K562 (cell line): ENCODE data around the gene METTL25B. TPM values are rescaled to one million over a fixed set of nuclear protein-coding genes. Genes with fewer than 3 reads are reported as not detected.
A peak's percentile ranks its signal among the peaks of the same experiment; 100 is the strongest.

ENCODE experiments used
- CHD4 ChIP-seq: fragments of 200-600 bp; sonication (generic); IDR thresholded peaks from 3 replicates; pipeline ENCODE4 v1.6.1; 2012; ENCODE audit warnings: low read depth, mild to moderate bottlenecking, mixed read lengths, low read length, inconsistent platforms; ENCODE audit not compliant: insufficient read depth, insufficient replicate concordance, poor library complexity, severe bottlenecking
- ETS2 ChIP-seq: IDR thresholded peaks from 2 replicates; pipeline ENCODE4 v1.6.1; 2016; ENCODE audit warnings: borderline replicate concordance, missing genetic modification characterization, mild to moderate bottlenecking, moderate library complexity, missing compliant biosample characterization; ENCODE audit not compliant: poor library complexity, severe bottlenecking
- GTF2A2 ChIP-seq: IDR thresholded peaks from 2 replicates; pipeline ENCODE4 v1.6.1; 2016; ENCODE audit warnings: mild to moderate bottlenecking, missing genetic modification characterization, missing compliant biosample characterization
- HDAC8 ChIP-seq: fragments of 450-650 bp; IDR thresholded peaks from 2 replicates; pipeline ENCODE4 v1.6.1; 2016; ENCODE audit warnings: mild to moderate bottlenecking, missing genetic modification characterization, moderate library complexity, missing compliant biosample characterization
- KLF13 ChIP-seq: fragments of 450-650 bp; IDR thresholded peaks from 2 replicates; pipeline ENCODE4 v1.6.1; 2016; ENCODE audit warnings: missing genetic modification characterization, low read depth, mild to moderate bottlenecking, missing compliant biosample characterization, moderate library complexity, borderline replicate concordance
- MAZ ChIP-seq, 2 experiments: fragments of 450-650 bp in 1 of 2; sonication (generic) in 1 of 2; formaldehyde crosslinking; IDR thresholded peaks in 1 of 2; conservative IDR thresholded peaks in 1 of 2; 2 replicates each; pipeline versions ENCODE4 v1.4.0 to v1.5.0; 2020; ENCODE audit warnings: mild to moderate bottlenecking in 1 of 2, missing genetic modification reagents in 1 of 2
- MYNN ChIP-seq, 2 experiments: sonication (generic); formaldehyde crosslinking in 1 of 2; IDR thresholded peaks; 2 replicates each; pipeline versions ENCODE4 v1.5.0 to v1.6.1; 2016 to 2020; ENCODE audit warnings: antibody characterized with exemption in 1 of 2, missing genetic modification reagents in 1 of 2
- RAD21 ChIP-seq, 2 experiments: fragments of 250-450 bp in 1 of 2; fragments of 450-650 bp in 1 of 2; sonication (Bioruptor Pico) in 1 of 2; formaldehyde crosslinking in 1 of 2; IDR thresholded peaks in 1 of 2; conservative IDR thresholded peaks in 1 of 2; 2 replicates each; pipeline versions ENCODE4 v1.4.0 to v1.8.0; 2020 to 2022; ENCODE audit warnings: mild to moderate bottlenecking in 2 of 2, moderate library complexity in 1 of 2
- ZNF143 ChIP-seq: sonication (generic); formaldehyde crosslinking; IDR thresholded peaks from 2 replicates; pipeline ENCODE4 v1.9.0; 2022; ENCODE audit warnings: mild to moderate bottlenecking, missing genetic modification reagents
- polyA plus RNA-seq, 8 experiments: library from polyadenylated mRNA; depleted of rRNA in 4 of 8; stranded (reverse) in 5 of 8; unstranded in 3 of 8; fragments of >200 nt; fragmentation: Nextera tagmentation in 2 of 8; fragmentation: Illumina TruSeq in 1 of 8; extraction: Ambion mirVana in 2 of 8; extraction: Trizol in 1 of 8; gene quantifications; 2 replicates each; pipeline versions ENCODE4 v1.2.1 to v1.2.3, GENCODE V29; 2011 to 2014; ENCODE audit warnings: inconsistent platforms in 1 of 8, missing spikeins in 1 of 8
- total RNA-seq, 7 experiments: library from RNA; depleted of rRNA in 6 of 7; stranded (reverse); fragments of >200 nt in 6 of 7; fragmentation: Illumina TruSeq in 2 of 7; extraction: Trizol in 2 of 7; gene quantifications; 2 replicates each; pipeline versions ENCODE4 v1.2.1 to v1.2.3, GENCODE V29; 2011 to 2021; ENCODE audit warnings: low replicate concordance in 1 of 7
- TF ChIP-seq, protein P1 (sequence below): sonication (generic); formaldehyde crosslinking; IDR thresholded peaks from 2 replicates; pipeline ENCODE4 v1.8.0; 2022; ENCODE audit warnings: missing genetic modification reagents, mild to moderate bottlenecking, borderline replicate concordance
- TF ChIP-seq, protein P2 (sequence below): fragments of 250-450 bp; sonication (Bioruptor Pico); IDR thresholded peaks from 2 replicates; pipeline ENCODE4 v1.5.0; 2021; ENCODE audit warnings: mild to moderate bottlenecking, borderline replicate concordance
- TF ChIP-seq, protein P3 (sequence below): fragments of 450-650 bp; formaldehyde crosslinking; IDR thresholded peaks from 2 replicates; pipeline ENCODE4 v1.4.0; 2020; ENCODE audit warnings: mild to moderate bottlenecking
- TF ChIP-seq, protein P4 (sequence below): fragments of 450-650 bp; IDR thresholded peaks from one replicate; pipeline ENCODE4 v1.6.1; 2018; ENCODE audit warnings: mild to moderate bottlenecking, moderate library complexity; ENCODE audit not compliant: partially characterized antibody
- TF ChIP-seq, protein P5 (sequence below), 2 experiments: IDR thresholded peaks in 1 of 2; conservative IDR thresholded peaks in 1 of 2; 2 replicates each; pipeline ENCODE4 v1.6.1; 2016; ENCODE audit warnings: low read depth in 2 of 2, mild to moderate bottlenecking in 1 of 2, missing compliant biosample characterization in 1 of 2, missing genetic modification characterization in 1 of 2, moderate library complexity in 1 of 2

METTL25B gene
- total and polyA plus RNA-seq, 9 of the 15 experiments (the other 6 are each of a cell fraction or from before 2014, with no cell fraction given): 7.7 to 48.3 (median 33.1) TPM

DNA sequence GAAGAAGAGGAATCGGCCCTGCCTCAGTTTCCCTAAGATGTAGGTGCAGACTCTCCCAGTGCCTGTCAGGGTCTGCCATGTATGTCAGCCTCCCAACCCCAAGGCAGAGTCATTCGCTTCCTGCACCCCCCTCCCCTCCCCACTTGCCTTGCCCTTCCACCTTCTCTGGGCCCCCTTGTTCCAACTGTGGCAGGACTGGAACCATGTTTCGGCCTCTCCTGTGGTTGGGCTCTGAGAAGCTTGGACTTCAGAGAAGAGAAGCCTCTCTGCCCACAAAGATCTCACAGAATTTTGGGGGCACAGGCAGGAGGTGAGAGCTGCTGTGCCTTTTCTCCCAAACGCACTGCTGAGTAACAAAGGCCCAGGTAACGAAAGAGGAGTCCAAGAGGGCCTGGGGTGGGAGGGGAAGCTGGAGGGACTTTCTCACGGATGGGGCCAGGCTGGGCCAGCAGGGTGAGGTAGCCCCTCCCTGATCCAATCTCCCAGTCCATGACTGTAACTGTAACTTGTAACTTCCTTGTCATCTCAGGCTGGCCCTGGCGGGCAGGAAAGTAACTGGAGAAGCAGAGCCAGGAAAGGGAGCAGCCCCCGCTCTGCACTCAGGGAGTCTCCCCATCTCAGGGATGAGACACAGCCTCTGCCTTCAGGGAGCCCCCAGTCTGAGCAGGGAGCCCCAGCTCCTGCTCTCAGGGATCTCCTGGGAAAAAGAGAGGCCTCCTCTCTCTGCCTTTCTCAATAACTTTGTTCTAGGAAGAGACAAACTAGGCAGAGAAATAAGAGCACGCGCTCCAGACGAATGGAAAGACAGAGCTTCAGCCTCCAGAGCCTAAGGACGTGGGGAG is 34.2 kb upstream of the METTL25B start (continued):
- peak in 1 of 2 experiments; percentile 20; a peak in 1 of 4 replicates for TF ChIP-seq RAD21 (CRISPR knock-in tag; conservative IDR thresholded peaks at IDR 0.05 in 1 of 2, IDR thresholded peaks at IDR 0.05 in 1 of 2)
- TF ChIP-seq, protein P1, sequence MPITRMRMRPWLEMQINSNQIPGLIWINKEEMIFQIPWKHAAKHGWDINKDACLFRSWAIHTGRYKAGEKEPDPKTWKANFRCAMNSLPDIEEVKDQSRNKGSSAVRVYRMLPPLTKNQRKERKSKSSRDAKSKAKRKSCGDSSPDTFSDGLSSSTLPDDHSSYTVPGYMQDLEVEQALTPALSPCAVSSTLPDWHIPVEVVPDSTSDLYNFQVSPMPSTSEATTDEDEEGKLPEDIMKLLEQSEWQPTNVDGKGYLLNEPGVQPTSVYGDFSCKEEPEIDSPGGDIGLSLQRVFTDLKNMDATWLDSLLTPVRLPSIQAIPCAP: no peak
- TF ChIP-seq KLF13: 0 out of 2 replicates have a peak, but pooled peaks have one; percentile 47
- peak; percentile 80; the same call in 1 of the 2 replicates for TF ChIP-seq GTF2A2 (tag)
- peak; percentile 84 for TF ChIP-seq HDAC8 (tag)
- TF ChIP-seq MYNN (IDR thresholded peaks at IDR 0.05): no peak
- TF ChIP-seq MYNN (CRISPR knock-in tag; IDR thresholded peaks at IDR 0.05): no peak
- TF ChIP-seq, protein P2, sequence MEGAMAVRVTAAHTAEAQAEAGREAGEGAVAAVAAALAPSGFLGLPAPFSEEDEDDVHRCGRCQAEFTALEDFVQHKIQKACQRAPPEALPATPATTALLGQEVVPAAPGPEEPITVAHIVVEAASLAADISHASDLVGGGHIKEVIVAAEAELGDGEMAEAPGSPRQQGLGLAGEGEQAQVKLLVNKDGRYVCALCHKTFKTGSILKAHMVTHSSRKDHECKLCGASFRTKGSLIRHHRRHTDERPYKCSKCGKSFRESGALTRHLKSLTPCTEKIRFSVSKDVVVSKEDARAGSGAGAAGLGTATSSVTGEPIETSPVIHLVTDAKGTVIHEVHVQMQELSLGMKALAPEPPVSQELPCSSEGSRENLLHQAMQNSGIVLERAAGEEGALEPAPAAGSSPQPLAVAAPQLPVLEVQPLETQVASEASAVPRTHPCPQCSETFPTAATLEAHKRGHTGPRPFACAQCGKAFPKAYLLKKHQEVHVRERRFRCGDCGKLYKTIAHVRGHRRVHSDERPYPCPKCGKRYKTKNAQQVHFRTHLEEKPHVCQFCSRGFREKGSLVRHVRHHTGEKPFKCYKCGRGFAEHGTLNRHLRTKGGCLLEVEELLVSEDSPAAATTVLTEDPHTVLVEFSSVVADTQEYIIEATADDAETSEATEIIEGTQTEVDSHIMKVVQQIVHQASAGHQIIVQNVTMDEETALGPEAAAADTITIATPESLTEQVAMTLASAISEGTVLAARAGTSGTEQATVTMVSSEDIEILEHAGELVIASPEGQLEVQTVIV (CRISPR knock-in tag): no peak
- TF ChIP-seq MAZ (CRISPR knock-in tag; conservative IDR thresholded peaks at IDR 0.05 in 1 of 2, IDR thresholded peaks at IDR 0.05 in 1 of 2): peak; percentile 45 to 97; a peak in 3 of 4 replicates
- TF ChIP-seq, protein P3, sequence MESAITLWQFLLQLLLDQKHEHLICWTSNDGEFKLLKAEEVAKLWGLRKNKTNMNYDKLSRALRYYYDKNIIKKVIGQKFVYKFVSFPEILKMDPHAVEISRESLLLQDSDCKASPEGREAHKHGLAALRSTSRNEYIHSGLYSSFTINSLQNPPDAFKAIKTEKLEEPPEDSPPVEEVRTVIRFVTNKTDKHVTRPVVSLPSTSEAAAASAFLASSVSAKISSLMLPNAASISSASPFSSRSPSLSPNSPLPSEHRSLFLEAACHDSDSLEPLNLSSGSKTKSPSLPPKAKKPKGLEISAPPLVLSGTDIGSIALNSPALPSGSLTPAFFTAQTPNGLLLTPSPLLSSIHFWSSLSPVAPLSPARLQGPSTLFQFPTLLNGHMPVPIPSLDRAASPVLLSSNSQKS: no peak
- TF ChIP-seq ZNF143: no peak
- TF ChIP-seq ETS2: no peak
- TF ChIP-seq, protein P4, sequence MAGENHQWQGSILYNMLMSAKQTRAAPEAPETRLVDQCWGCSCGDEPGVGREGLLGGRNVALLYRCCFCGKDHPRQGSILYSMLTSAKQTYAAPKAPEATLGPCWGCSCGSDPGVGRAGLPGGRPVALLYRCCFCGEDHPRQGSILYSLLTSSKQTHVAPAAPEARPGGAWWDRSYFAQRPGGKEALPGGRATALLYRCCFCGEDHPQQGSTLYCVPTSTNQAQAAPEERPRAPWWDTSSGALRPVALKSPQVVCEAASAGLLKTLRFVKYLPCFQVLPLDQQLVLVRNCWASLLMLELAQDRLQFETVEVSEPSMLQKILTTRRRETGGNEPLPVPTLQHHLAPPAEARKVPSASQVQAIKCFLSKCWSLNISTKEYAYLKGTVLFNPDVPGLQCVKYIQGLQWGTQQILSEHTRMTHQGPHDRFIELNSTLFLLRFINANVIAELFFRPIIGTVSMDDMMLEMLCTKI: no peak
- TF ChIP-seq, protein P5, sequence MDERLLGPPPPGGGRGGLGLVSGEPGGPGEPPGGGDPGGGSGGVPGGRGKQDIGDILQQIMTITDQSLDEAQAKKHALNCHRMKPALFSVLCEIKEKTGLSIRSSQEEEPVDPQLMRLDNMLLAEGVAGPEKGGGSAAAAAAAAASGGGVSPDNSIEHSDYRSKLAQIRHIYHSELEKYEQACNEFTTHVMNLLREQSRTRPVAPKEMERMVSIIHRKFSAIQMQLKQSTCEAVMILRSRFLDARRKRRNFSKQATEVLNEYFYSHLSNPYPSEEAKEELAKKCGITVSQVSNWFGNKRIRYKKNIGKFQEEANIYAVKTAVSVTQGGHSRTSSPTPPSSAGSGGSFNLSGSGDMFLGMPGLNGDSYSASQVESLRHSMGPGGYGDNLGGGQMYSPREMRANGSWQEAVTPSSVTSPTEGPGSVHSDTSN (CRISPR knock-in tag; IDR thresholded peaks at IDR 0.05; ENCODE audit: low read depth): no peak
- TF ChIP-seq, protein P5 (tag; conservative IDR thresholded peaks at IDR 0.05; ENCODE audit: low read depth): 0 out of 2 replicates have a peak, but pooled peaks have one; percentile 27
- no peak for TF ChIP-seq CHD4
